Activated naive CD8-positive, alpha-beta T cell treated with anti-CD3 and anti-CD28 coated beads for 36 hours (primary cell): ENCODE data around the gene OFD1. TPM values are rescaled to one million over a fixed set of nuclear protein-coding genes. Genes with fewer than 3 reads are reported as not detected.

Source experiments
- DNase-seq: peaks from one replicate; pipeline ENCODE4 v3.0.0; 2021
- H3K27ac Mint-ChIP-seq: one replicate; pipeline ENCODE4 v1.8.0; 2022; ENCODE audit warnings: mild to moderate bottlenecking, moderate library complexity, mixed read lengths
- H3K27me3 Mint-ChIP-seq: one replicate; pipeline ENCODE4 v1.8.0; 2022; ENCODE audit warnings: mild to moderate bottlenecking, mixed read lengths
- H3K36me3 Mint-ChIP-seq: one replicate; pipeline ENCODE4 v1.8.0; 2021; ENCODE audit warnings: mild to moderate bottlenecking, mixed read lengths
- H3K4me1 Mint-ChIP-seq: one replicate; pipeline ENCODE4 v1.8.0; 2021; ENCODE audit warnings: mixed read lengths
- H3K4me3 Mint-ChIP-seq: one replicate; pipeline ENCODE4 v1.8.0; 2022; ENCODE audit warnings: mild to moderate bottlenecking, moderate library complexity, mixed read lengths
- H3K9me3 Mint-ChIP-seq: one replicate; pipeline ENCODE4 v1.8.0; 2022; ENCODE audit warnings: mixed read lengths
- total RNA-seq, 2 experiments: library from RNA; stranded (reverse); gene quantifications; one replicate each; pipeline ENCODE4 v1.2.3, GENCODE V29; 2021

The OFD1 gene
- 10 to 100 TPM; 27.4 to 29.0 TPM for total RNA-seq

DNA sequence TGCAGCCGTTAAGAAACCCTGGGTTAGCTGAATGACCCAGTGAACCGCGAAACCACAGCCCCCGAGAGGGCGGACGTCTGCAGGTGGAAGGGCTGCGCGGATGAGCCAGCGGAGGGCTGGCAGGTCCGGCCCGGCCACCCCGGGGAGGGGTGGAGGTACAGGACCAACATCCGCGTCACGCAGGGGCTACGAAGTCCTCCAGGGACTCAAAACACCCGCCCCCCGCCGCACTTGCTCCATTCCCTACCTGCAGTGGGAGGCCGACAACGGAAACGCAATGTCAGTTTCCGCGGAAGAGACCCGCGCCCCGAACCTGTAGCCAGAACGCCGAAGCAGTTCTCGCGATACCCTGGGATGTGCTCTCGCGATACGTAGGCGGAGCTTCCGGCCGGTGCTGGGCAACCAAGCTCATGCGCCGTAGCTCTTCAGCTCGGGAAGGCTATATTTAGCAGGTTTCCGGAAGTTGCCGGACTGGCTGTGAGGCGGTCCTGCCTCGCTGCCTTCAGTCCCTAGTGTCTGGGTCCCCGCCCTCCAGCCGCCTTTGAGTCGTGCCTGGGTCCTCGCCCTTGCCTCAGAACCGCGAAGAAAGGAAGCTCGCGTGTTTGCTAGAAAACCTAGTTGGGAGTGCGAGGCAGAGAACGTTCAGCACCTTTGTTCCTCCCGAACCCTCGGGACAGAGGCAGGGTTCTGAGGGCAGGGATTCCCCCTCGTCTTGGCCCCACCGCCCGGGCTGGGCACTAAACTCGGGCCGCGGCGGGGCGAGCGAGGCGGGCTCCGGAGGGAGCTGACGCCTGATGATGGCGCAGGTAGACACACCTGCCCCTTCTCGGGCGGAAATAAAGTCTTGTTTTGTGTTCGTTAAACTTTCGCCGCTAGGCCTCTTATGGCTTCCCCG, at the start of gene OFD1, which contains the start of gene TRAPPC2:
TSS of gene OFD1 (plus strand) at position 471 of the 895 bp plus-strand sequence. CDS start at position 795, 324 bp downstream.
TSS of gene TRAPPC2 (minus strand) at position 343 of the 895 bp plus-strand sequence. CDS start 14,657 bp downstream, outside the sequence.
- Mint-ChIP-seq H3K27ac (peak within 1 kb of the TSS; percentile 97), H3K4me1 (peaks cover 29% of the 10 kb centered on the region), H3K27me3 (no peaks in the 10 kb centered on the region), H3K9me3 (peaks cover 1% of the 10 kb centered on the region), H3K36me3 (peaks cover 44% of the 10 kb centered on the region), H3K4me3 (peak within 1 kb of the TSS; percentile 96)
- peak; percentile 90 for DNase-seq

DNA sequence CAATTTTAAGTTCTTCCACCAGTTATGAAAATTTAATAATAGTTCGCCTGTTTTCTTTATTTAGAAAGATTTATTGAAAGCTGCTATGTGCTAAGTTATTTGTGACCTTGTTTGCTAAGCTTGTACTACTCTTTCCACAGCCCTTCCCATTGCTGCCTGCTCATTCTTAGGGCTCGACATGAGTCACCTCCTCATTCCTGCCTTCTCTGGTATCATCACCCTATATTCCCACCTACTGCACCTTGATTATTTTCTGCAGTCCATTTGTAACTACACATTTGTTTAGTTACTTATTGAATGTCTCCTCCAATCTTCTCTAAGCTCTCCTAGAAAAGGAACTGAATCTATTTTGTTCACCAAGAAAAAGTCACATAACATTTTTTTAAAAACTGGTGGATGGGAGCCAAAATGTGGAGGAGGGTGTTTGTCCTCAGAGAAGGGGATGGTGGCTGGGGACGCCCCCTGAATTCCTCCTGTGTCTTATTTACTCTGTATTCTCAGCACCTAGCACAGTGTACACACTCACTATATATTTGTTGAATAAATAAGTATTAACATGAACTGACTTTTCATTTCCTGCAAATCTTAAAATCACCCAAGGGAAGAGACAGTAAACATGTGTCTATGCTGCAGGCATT, 49.3 kb upstream of the OFD1 start:
- H3K27me3 Mint-ChIP-seq, result no peaks in the 10 kb centered on the region
- H3K36me3 Mint-ChIP-seq, result peaks cover 15% of the 10 kb centered on the region
- H3K4me3 Mint-ChIP-seq, result no peak overlapping the region
- peaks cover 29% of the 10 kb centered on the region for H3K4me1 Mint-ChIP-seq
- H3K9me3 Mint-ChIP-seq, result no peaks in the 10 kb centered on the region
- H3K27ac Mint-ChIP-seq, result peak overlapping the region; percentile 77
- DNase-seq, result no peak

DNA sequence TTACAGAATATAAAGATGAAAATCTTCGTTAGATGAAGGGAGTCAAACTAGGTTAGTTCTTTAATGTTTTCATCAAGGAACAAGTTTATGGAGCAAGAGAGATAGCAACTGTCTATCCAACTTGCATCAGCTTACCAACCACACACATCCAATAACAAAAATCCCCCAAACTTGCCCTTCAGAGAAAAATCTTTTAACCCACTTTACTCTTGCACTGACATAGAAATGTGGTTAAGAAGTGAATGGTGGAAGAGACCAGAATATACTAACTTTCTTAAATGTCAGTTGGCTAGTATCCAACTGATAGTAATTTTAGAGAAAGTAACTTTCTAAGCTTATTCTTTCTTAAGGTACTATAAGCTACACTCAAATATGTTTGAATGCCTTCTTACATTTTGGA, 47.3 kb upstream of the OFD1 start:
- H3K4me1 Mint-ChIP-seq, result peaks cover 40% of the 10 kb centered on the region
- DNase-seq, result no peak
- H3K36me3 Mint-ChIP-seq, result peaks cover 18% of the 10 kb centered on the region
- H3K9me3 Mint-ChIP-seq, result no peaks in the 10 kb centered on the region
- no peak overlapping the region for H3K4me3 Mint-ChIP-seq
- no peaks in the 10 kb centered on the region for H3K27me3 Mint-ChIP-seq
- peak overlapping the region; percentile 96 for H3K27ac Mint-ChIP-seq

DNA sequence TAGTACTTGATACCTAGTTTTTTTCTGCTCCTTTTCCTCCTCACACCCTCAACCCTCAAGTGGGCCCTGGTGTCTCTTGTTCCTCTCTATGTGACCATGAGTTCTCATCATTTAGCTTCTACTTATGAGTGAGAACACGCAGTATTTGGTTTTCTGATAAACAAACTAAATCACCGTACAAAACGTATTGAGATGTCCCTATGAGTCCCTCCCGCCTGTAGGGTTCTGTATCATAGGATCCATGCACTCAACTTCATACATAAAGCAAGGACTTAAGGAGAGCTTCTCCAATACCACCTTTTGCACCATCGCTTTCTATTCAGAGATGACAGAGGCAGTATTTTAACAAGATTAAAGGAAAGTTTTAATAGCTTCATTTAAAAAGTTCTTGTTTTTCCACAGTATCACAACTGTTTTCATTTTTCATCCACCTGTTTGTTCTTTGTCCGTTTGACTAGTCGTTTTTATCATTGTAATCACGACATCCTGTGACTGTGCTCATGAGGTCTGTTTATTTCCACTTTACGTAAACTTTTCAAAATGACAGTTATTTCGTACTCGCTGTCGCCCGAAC, 46.1 kb upstream of the OFD1 start:
- Mint-ChIP-seq H3K36me3 (peaks cover 22% of the 10 kb centered on the region), H3K27me3 (no peaks in the 10 kb centered on the region), H3K27ac (peak overlapping the region; percentile 96), H3K4me1 (peaks cover 51% of the 10 kb centered on the region), H3K4me3 (peak overlapping the region; percentile 89), H3K9me3 (no peaks in the 10 kb centered on the region)
- no peak for DNase-seq

GRCh38 chrX:13688958-13689740, 45.4 kb upstream of the OFD1 start, which contains the start of gene RAB9A:
TSS of gene RAB9A (plus strand) at chrX:13689128. CDS start at chrX:13708747, 19,619 bp downstream.
- H3K4me1 Mint-ChIP-seq, result peaks cover 55% of the 10 kb centered on the region
- peak; percentile 86 for DNase-seq
- H3K4me3 Mint-ChIP-seq, result peak within 1 kb of the TSS; percentile 89
- peak within 1 kb of the TSS; percentile 96 for H3K27ac Mint-ChIP-seq
- no peaks in the 10 kb centered on the region for H3K9me3 Mint-ChIP-seq
- no peaks in the 10 kb centered on the region for H3K27me3 Mint-ChIP-seq
- peaks cover 18% of the 10 kb centered on the region for H3K36me3 Mint-ChIP-seq

DNA sequence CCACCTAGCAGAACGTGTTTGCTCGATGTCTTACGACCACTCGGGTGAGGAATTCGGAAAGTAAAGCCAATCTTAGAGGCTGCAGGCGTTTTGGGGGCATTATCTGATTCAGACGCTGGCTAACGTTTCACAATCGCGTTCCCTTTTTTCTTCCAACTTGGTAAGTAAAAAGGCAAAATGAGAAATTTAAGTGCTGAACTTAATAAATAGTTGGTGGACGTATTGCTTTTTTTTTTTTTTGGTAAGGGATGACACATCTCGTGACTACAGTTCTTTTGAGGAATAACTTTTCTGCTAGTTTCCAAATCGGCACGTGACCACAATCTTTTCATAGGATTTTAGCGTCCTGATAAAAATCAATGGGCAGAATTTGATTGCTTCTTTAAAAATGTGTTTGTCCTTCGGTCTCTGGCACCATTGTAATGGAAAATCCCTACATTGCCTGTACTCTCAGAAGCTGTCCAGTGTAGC, 44.8 kb upstream of the OFD1 start:
- Mint-ChIP-seq H3K27ac (peak overlapping the region; percentile 96), H3K27me3 (no peaks in the 10 kb centered on the region), H3K4me3 (peak overlapping the region; percentile 89), H3K36me3 (peaks cover 16% of the 10 kb centered on the region), H3K9me3 (no peaks in the 10 kb centered on the region), H3K4me1 (peaks cover 57% of the 10 kb centered on the region)
- no peak for DNase-seq

GRCh38 chrX:13690836-13691235, 43.7 kb upstream of the OFD1 start:
- H3K4me1 Mint-ChIP-seq, result peaks cover 53% of the 10 kb centered on the region
- peak overlapping the region; percentile 96 for H3K27ac Mint-ChIP-seq
- no peaks in the 10 kb centered on the region for H3K27me3 Mint-ChIP-seq
- H3K4me3 Mint-ChIP-seq, result peak overlapping the region; percentile 89
- H3K36me3 Mint-ChIP-seq, result peaks cover 14% of the 10 kb centered on the region
- H3K9me3 Mint-ChIP-seq, result no peaks in the 10 kb centered on the region
- no peak for DNase-seq

GRCh38 chrX:13691841-13692371, 42.6 kb upstream of the OFD1 start:
- Mint-ChIP-seq H3K36me3 (peaks cover 16% of the 10 kb centered on the region), H3K27ac (peak overlapping the region; percentile 25), H3K4me1 (peaks cover 56% of the 10 kb centered on the region), H3K27me3 (no peaks in the 10 kb centered on the region), H3K4me3 (peak overlapping the region; percentile 22), H3K9me3 (no peaks in the 10 kb centered on the region)
- DNase-seq, result no peak

- Mint-ChIP-seq H3K36me3 (peaks cover 18% of the 10 kb centered on the region), H3K27ac (no peak overlapping the region), H3K4me3 (no peak overlapping the region), H3K4me1 (peaks cover 59% of the 10 kb centered on the region), H3K9me3 (no peaks in the 10 kb centered on the region), H3K27me3 (no peaks in the 10 kb centered on the region)
- DNase-seq, result no peak
Measured at GRCh38 chrX:13692771-13693231, 41.7 kb upstream of the OFD1 start.

- peak overlapping the region; percentile 15 for H3K27ac Mint-ChIP-seq
- H3K9me3 Mint-ChIP-seq, result no peaks in the 10 kb centered on the region
- no peaks in the 10 kb centered on the region for H3K27me3 Mint-ChIP-seq
- no peak overlapping the region for H3K4me3 Mint-ChIP-seq
- peaks cover 54% of the 10 kb centered on the region for H3K4me1 Mint-ChIP-seq
- no peak for DNase-seq
- H3K36me3 Mint-ChIP-seq, result peaks cover 18% of the 10 kb centered on the region
Measured at GRCh38 chrX:13693341-13693961, 41.1 kb upstream of the OFD1 start.

- H3K9me3 Mint-ChIP-seq, result no peaks in the 10 kb centered on the region
- H3K27ac Mint-ChIP-seq, result no peak overlapping the region
- peaks cover 22% of the 10 kb centered on the region for H3K36me3 Mint-ChIP-seq
- no peaks in the 10 kb centered on the region for H3K27me3 Mint-ChIP-seq
- no peak for DNase-seq
- peaks cover 58% of the 10 kb centered on the region for H3K4me1 Mint-ChIP-seq
- H3K4me3 Mint-ChIP-seq, result no peak overlapping the region
Measured at GRCh38 chrX:13694359-13694758, 40.2 kb upstream of the OFD1 start.

DNA sequence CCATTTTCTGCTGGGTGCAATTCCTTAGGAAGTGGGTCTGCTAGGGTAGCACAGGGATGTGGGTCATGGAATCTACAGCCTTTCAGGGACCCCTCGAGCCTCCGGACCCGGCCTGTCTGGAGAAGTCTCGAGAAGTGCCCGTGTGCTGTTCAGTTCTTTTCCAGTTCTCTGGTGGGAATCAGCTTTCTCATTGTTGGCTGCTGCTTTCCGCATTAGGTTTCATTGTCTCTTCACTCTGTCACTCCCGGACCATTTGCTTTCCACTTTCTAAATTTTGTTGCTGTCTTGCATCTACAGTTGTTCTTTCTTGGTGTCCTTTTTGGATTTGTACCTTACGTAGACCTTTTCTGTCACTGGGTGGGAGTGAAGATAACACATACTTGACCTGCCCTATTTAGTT, 39.6 kb upstream of the OFD1 start:
- Mint-ChIP-seq H3K4me1 (peaks cover 60% of the 10 kb centered on the region), H3K27ac (no peak overlapping the region), H3K36me3 (peaks cover 24% of the 10 kb centered on the region), H3K9me3 (no peaks in the 10 kb centered on the region), H3K4me3 (no peak overlapping the region), H3K27me3 (no peaks in the 10 kb centered on the region)
- no peak for DNase-seq

GRCh38 chrX:13695601-13696115, 38.9 kb upstream of the OFD1 start:
- peaks cover 54% of the 10 kb centered on the region for H3K4me1 Mint-ChIP-seq

More at GRCh38 chrX:13695601-13696115, 38.9 kb upstream of the OFD1 start:
- H3K36me3 Mint-ChIP-seq, result peaks cover 19% of the 10 kb centered on the region
- H3K27ac Mint-ChIP-seq, result no peak overlapping the region
- no peaks in the 10 kb centered on the region for H3K9me3 Mint-ChIP-seq
- H3K27me3 Mint-ChIP-seq, result no peaks in the 10 kb centered on the region
- H3K4me3 Mint-ChIP-seq, result no peak overlapping the region
- no peak for DNase-seq
